GM12801 (cell line): Measurements from ENCODE around the gene NEO1.

Experiments used
- CTCF ChIP-seq: IDR thresholded peaks from one replicate; pipeline ENCODE4 v1.5.1; 2011; ENCODE audit warnings: control low read depth; ENCODE audit not compliant: insufficient read length; ENCODE audit errors: extremely low read depth

NEO1 gene, protein sequence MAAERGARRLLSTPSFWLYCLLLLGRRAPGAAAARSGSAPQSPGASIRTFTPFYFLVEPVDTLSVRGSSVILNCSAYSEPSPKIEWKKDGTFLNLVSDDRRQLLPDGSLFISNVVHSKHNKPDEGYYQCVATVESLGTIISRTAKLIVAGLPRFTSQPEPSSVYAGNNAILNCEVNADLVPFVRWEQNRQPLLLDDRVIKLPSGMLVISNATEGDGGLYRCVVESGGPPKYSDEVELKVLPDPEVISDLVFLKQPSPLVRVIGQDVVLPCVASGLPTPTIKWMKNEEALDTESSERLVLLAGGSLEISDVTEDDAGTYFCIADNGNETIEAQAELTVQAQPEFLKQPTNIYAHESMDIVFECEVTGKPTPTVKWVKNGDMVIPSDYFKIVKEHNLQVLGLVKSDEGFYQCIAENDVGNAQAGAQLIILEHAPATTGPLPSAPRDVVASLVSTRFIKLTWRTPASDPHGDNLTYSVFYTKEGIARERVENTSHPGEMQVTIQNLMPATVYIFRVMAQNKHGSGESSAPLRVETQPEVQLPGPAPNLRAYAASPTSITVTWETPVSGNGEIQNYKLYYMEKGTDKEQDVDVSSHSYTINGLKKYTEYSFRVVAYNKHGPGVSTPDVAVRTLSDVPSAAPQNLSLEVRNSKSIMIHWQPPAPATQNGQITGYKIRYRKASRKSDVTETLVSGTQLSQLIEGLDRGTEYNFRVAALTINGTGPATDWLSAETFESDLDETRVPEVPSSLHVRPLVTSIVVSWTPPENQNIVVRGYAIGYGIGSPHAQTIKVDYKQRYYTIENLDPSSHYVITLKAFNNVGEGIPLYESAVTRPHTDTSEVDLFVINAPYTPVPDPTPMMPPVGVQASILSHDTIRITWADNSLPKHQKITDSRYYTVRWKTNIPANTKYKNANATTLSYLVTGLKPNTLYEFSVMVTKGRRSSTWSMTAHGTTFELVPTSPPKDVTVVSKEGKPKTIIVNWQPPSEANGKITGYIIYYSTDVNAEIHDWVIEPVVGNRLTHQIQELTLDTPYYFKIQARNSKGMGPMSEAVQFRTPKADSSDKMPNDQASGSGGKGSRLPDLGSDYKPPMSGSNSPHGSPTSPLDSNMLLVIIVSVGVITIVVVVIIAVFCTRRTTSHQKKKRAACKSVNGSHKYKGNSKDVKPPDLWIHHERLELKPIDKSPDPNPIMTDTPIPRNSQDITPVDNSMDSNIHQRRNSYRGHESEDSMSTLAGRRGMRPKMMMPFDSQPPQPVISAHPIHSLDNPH (N-terminal part only)

DNA sequence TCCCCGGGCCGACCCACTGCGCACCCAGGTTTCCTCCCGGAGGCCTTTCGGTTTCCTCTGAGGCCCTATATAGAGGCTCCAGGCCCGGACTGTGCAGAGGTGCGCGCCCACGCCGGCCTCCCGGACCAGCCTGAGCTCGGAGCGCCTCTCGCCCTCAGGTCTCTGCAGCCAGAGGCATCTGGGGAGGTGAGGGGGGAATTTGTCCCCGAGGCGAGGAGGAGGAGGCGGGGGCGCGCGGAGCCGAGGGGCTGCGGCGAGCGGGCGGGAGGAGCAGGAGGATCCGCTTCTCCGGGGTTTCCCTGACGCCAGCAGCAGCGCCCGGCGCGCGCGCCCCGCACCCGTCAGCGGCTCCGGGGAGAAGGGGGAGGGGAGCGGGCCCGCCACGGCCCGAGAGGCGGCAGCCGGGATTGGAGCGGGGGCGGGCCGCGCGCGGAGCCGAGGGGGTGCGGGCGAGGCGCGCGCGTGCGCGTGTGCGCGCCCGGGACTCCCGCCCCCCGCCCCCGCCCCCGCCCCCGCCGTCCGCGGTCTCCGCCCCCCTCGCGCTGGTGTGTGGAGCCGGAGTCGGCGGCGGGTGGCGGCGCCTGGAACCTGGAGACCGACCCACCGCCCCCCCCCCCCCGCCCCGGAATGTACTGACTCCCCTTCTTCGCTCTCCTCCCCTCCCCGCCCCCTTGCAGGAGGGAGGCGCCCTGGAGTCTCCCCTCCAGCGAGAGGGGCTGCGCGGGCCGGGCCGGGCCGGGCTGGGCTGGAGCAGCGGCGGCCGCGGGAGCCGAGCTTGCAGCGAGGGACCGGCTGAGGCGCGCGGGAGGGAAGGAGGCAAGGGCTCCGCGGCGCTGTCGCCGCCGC, at the start of gene NEO1:
Gene NEO1, plus strand, starts transcription at position 657 of the 846 bp plus-strand sequence. CDS start 213 bp downstream, outside the sequence.
- no peak for TF ChIP-seq CTCF

GRCh38 chr15:73004462-73004861, 47.8 kb upstream of the NEO1 start:
- no peak for TF ChIP-seq CTCF

DNA sequence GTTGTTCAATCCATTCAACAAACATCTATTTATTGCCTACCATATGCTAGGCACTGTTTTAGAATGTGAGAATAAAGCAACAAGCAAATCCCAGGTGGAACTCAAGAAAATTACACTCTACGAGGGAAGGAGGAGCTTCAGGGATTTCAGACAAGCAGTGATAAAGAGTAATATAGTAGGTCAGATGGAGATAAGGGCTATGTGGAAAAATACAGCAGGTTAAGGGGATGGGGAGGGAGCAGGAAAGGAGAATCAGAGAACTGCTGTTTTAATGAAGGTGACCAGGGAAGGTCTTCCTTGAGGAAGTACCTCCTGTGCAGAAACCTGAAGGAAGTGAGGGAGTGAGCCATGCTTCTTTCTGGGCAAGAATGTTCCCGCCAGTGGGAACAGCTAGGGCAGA, 47.2 kb upstream of the NEO1 start:
- TF ChIP-seq CTCF: no peak

- TF ChIP-seq CTCF: no peak
These were observed 46.8 kb upstream of the NEO1 start for GRCh38 chr15:73005446-73005845.

- TF ChIP-seq CTCF: no peak
These were observed 45.7 kb upstream of the NEO1 start for GRCh38 chr15:73006523-73006922.

GRCh38 chr15:73009066-73010056, 42.9 kb upstream of the NEO1 start:
- TF ChIP-seq CTCF: no peak
